ENCODE measurements around the gene TSPY8. TPM values are rescaled to one million over a fixed set of nuclear protein-coding genes. Genes with fewer than 3 reads are reported as not detected.

The TSPY8 gene, protein sequence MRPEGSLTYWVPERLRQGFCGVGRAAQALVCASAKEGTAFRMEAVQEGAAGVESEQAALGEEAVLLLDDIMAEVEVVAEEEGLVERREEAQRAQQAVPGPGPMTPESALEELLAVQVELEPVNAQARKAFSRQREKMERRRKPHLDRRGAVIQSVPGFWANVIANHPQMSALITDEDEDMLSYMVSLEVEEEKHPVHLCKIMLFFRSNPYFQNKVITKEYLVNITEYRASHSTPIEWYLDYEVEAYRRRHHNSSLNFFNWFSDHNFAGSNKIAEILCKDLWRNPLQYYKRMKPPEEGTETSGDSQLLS
- total RNA-seq = not detected in 2 replicates

DNA sequence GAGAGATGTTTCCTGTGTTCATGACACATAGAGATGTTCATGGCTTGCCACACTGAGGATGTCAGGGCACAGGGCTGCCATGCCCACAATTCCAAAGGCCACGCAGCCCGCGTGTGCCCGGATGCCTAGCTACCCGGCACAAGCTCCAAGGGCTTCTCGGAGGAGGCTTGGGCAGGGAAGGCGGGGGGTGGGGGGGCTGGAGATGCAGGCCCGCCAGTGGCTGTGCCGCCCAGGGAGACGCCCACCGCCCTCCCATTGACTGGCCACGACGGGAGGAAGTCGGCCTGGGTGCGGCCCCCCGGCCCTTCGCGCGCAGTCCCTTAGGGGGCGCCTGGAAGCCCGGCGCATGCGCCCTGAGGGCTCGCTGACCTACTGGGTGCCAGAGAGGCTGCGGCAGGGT lies at the start of gene TSPY8:
TSPY8 (plus strand) TSS at position 301 of the 400 bp plus-strand sequence; CDS start at position 347, 46 bp downstream.

DNA sequence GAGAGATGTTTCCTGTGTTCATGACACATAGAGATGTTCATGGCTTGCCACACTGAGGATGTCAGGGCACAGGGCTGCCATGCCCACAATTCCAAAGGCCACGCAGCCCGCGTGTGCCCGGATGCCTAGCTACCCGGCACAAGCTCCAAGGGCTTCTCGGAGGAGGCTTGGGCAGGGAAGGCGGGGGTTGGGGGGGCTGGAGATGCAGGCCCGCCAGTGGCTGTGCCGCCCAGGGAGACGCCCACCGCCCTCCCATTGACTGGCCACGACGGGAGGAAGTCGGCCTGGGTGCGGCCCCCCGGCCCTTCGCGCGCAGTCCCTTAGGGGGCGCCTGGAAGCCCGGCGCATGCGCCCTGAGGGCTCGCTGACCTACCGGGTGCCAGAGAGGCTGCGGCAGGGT lies 20.4 kb upstream of the TSPY8 start, which contains the start of gene TSPY4:
TSPY4 (plus strand) TSS at position 301 of the 400 bp plus-strand sequence; CDS start at position 347, 46 bp downstream.

DNA sequence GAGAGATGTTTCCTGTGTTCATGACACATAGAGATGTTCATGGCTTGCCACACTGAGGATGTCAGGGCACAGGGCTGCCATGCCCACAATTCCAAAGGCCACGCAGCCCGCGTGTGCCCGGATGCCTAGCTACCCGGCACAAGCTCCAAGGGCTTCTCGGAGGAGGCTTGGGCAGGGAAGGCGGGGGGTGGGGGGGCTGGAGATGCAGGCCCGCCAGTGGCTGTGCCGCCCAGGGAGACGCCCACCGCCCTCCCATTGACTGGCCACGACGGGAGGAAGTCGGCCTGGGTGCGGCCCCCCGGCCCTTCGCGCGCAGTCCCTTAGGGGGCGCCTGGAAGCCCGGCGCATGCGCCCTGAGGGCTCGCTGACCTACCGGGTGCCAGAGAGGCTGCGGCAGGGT lies 40.5 kb downstream of the TSPY8 start, which contains the start of gene TSPY3:
TSPY3 (plus strand) TSS at position 301 of the 400 bp plus-strand sequence; CDS start at position 347, 46 bp downstream.

Small RNAs within 50 kb of the gene (small RNA-seq; reads per million reads assigned to genes)
- not detected for gene AC006158.1

Other genes with a start within 250 kb of the TSPY8 start
- gene TSPY4, start 20.3 kb upstream of the TSPY8 start, total RNA-seq = not detected in 2 replicates
- gene TSPY3, start 40.6 kb downstream of the TSPY8 start, total RNA-seq = not detected in 2 replicates
- gene TSPY1, start 109.2 kb downstream of the TSPY8 start, total RNA-seq = not detected in 2 replicates
- gene TSPY9, start 129.5 kb downstream of the TSPY8 start, total RNA-seq = not detected in 2 replicates
- gene TSPY10, start 170.1 kb downstream of the TSPY8 start, total RNA-seq = not detected in 2 replicates

All from vein endothelial cell (primary cell).